CD8-positive, alpha-beta memory T cell (primary cell): ENCODE results near the gene NDUFAB1. TPM values are rescaled to one million over a fixed set of nuclear protein-coding genes. Genes with fewer than 3 reads are reported as not detected.

Experiments
- CTCF ChIA-PET: fragments of 350-600 bp; sonication (Branson Sonifier 250); formaldehyde crosslinking; loops from one replicate; lab custom pipeline; 2021; ENCODE audit warnings: antibody characterized with exemption; lab: Charles Lee
- POLR2A ChIA-PET: fragments of 350-600 bp; sonication (Branson Sonifier 250); formaldehyde crosslinking; loops from one replicate; lab custom pipeline; 2021; ENCODE audit warnings: antibody characterized with exemption; lab: Charles Lee
- DNase-seq, 5 donors: peaks; one replicate each; pipeline versions ENCODE4 v3.0.0 to v3.0.0-alpha.2; 2020 to 2022; ENCODE audit warnings: mixed read lengths in 1 of 5
- H3K27ac ChIP-seq: one replicate; pipeline ENCODE4 v1.7.0; 2013; ENCODE audit warnings: low read depth, mild to moderate bottlenecking, low read length, moderate library complexity
- H3K27me3 ChIP-seq: 2 replicates; pipeline ENCODE4 v1.7.0; 2013; ENCODE audit warnings: low read length, mild to moderate bottlenecking; ENCODE audit not compliant: insufficient read depth, poor library complexity, severe bottlenecking
- H3K36me3 ChIP-seq: 2 replicates; pipeline ENCODE4 v1.7.0; 2013; ENCODE audit warnings: mild to moderate bottlenecking, low read length, moderate library complexity; ENCODE audit not compliant: insufficient read depth
- H3K4me1 ChIP-seq: 2 replicates; pipeline ENCODE4 v1.7.0; 2013; ENCODE audit warnings: mild to moderate bottlenecking, low read length, moderate library complexity; ENCODE audit not compliant: insufficient read depth
- H3K4me3 ChIP-seq: 2 replicates; pipeline ENCODE4 v1.7.0; 2013; ENCODE audit warnings: mild to moderate bottlenecking, low read length
- H3K9me3 ChIP-seq: 2 replicates; pipeline ENCODE4 v1.7.0; 2013; ENCODE audit warnings: mild to moderate bottlenecking, low read length
- H3K27ac Mint-ChIP-seq, 8 donors: one replicate each; pipeline ENCODE4 v1.8.0; 2020 to 2021; ENCODE audit warnings: mixed read lengths in 8 of 8, mild to moderate bottlenecking in 6 of 8, inconsistent platforms in 3 of 8, moderate library complexity in 3 of 8
- H3K27me3 Mint-ChIP-seq, 2 donors: one replicate each; pipeline ENCODE4 v1.8.0; 2020 to 2021; ENCODE audit warnings: mixed read lengths in 2 of 2, mild to moderate bottlenecking in 1 of 2, moderate library complexity in 1 of 2
- H3K36me3 Mint-ChIP-seq, 3 donors: one replicate each; pipeline ENCODE4 v1.8.0; 2020 to 2021; ENCODE audit warnings: mixed read lengths in 3 of 3, inconsistent platforms in 1 of 3, mild to moderate bottlenecking in 1 of 3
- H3K4me1 Mint-ChIP-seq, 3 donors: one replicate each; pipeline ENCODE4 v1.8.0; 2020 to 2021; ENCODE audit warnings: mixed read lengths in 3 of 3, inconsistent platforms in 1 of 3, mild to moderate bottlenecking in 1 of 3
- H3K4me3 Mint-ChIP-seq, 7 donors: one replicate each; pipeline ENCODE4 v1.8.0; 2020 to 2021; ENCODE audit warnings: mixed read lengths in 7 of 7, mild to moderate bottlenecking in 6 of 7, moderate library complexity in 4 of 7, inconsistent platforms in 2 of 7
- H3K9me3 Mint-ChIP-seq, 5 donors: one replicate each; pipeline ENCODE4 v1.8.0; 2020 to 2022; ENCODE audit warnings: mixed read lengths in 5 of 5, mild to moderate bottlenecking in 3 of 5, moderate library complexity in 2 of 5, inconsistent platforms in 1 of 5
- polyA plus RNA-seq: library from polyadenylated mRNA; unstranded; fragments of 300-500 nt; fragmentation: Illumina TruSeq; gene quantifications from one replicate; pipeline ENCODE4 v1.2.3, GENCODE V29; 2021
- total RNA-seq, 2 experiments: library from RNA; stranded (reverse); gene quantifications; one replicate each; pipeline ENCODE4 v1.2.3, GENCODE V29; 2021

NDUFAB1 gene
- total and polyA plus RNA-seq, 3 experiments from 2014 or later: 163 to 217 (median 167) TPM

DNA sequence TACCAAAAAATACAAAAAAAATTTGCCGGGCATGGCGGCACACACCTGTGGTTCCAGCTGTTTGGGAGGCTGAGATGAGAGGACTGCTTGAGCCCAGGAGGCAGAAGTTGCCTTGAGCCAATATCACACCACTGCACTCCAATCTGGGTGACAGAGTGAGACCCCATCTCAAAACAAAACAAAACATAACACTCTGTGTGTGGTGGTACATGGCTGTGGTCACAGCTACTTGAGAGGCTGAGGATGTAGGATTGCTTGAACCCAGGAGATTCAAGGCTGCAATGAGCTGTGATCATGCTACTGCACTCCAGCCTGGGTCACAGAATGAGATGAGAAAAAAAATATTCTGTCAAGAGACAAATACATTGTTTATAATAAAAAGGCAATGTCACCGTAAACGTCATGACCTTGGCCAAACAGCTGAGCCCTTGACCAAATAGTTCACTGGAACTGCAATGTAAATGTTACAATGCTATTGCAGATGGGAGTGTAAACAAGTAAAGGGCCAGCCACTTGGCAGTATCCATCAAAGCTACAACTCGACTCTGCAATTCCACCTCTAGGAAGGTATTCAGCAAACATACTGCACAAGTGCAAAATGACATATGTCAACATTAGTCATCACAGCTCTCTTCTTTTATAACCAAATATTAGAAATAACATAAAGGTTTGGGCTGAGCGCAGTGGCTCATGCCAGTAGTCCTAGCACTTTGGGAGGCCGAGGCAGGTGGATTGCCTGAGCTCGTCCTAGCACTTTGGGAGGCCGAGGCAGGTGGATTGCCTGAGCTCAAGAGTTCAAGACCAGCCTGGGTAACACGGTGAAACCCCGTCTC is 55.9 kb downstream of the NDUFAB1 start:
- no peak overlapping the region for H3K4me3 Mint-ChIP-seq
- ChIA-PET POLR2A (no interaction called here), CTCF (interaction anchor here (0.6 to 1.4 kb wide), 5 partner anchors 14 to 67 kb away, joined by 3 to 4 read pairs (median 3); no protein-coding TSS in a partner anchor)
- H3K27ac ChIP-seq: no peak overlapping the region
- peaks cover 0 to 73% (median 3%) of the 10 kb centered on the region in 3 donors for H3K36me3 Mint-ChIP-seq
- no peaks in the 10 kb centered on the region for H3K27me3 Mint-ChIP-seq
- H3K27ac Mint-ChIP-seq: no peak overlapping the region
- H3K9me3 Mint-ChIP-seq: no peaks in the 10 kb centered on the region
- no peaks in the 10 kb centered on the region for H3K4me1 Mint-ChIP-seq
- H3K9me3 ChIP-seq: no peaks in the 10 kb centered on the region
- no peaks in the 10 kb centered on the region for H3K27me3 ChIP-seq
- no peak overlapping the region for H3K4me3 ChIP-seq
- no peak for DNase-seq
- peaks cover 10% of the 10 kb centered on the region for H3K36me3 ChIP-seq
- no peaks in the 10 kb centered on the region for H3K4me1 ChIP-seq

DNA sequence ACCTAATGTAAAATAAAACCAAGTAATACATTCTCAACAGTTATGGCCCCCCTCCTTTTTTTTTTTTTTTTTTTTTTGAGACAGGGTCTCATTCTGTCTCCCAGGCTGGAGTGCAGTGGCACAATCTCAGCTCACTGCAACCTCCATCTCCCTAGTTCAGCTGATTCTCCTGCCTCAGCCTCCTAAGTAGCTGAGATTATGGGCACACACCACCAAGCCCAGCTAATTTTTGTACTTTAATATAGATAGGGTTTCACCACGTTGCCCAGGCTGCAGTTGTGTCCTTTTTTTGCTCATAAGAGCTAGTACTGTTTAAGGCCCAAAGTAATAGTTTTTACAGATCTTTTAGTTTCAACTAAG is 57.2 kb downstream of the NDUFAB1 start:
- H3K4me1 ChIP-seq: no peaks in the 10 kb centered on the region
- no peaks in the 10 kb centered on the region for H3K9me3 ChIP-seq
- no peak overlapping the region for H3K4me3 ChIP-seq
- Mint-ChIP-seq H3K36me3 (peaks cover 0 to 75% (median 6%) of the 10 kb centered on the region in 3 donors), H3K9me3 (no peaks in the 10 kb centered on the region), H3K4me3 (no peak overlapping the region), H3K27me3 (no peaks in the 10 kb centered on the region), H3K4me1 (no peaks in the 10 kb centered on the region), H3K27ac (no peak overlapping the region)
- no peak for DNase-seq
- CTCF ChIA-PET: interaction anchor here (0.7 to 0.8 kb wide), 2 partner anchors 26 to 105 kb away, joined by 3 read pairs; no protein-coding TSS in a partner anchor
- H3K27ac ChIP-seq: peak overlapping the region; percentile 6
- H3K27me3 ChIP-seq: no peaks in the 10 kb centered on the region
- peaks cover 11% of the 10 kb centered on the region for H3K36me3 ChIP-seq
- POLR2A ChIA-PET: no interaction called here

DNA sequence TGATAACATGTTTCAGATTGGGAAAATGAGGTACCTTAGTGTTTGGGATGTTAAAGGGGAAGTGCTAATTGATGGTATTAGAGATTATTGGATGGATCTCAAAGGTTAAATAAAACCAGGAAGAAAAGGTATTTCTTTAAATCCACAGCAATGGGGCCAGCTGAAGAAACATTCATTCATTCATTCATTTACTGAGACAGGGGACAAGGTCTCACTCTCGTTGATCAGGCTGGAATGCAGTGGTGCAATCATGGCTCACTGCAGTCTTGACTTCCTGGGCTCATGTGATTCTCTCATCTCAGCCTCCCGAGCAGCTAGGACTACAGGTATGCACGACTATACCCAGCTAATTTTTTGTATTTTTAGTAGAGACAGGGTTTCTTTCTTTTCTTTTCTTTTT is 58.7 kb downstream of the NDUFAB1 start:
- peaks cover 0 to 78% (median 6%) of the 10 kb centered on the region in 3 donors for H3K36me3 Mint-ChIP-seq
- H3K4me1 Mint-ChIP-seq: no peaks in the 10 kb centered on the region
- H3K4me3 Mint-ChIP-seq: no peak overlapping the region

DNA sequence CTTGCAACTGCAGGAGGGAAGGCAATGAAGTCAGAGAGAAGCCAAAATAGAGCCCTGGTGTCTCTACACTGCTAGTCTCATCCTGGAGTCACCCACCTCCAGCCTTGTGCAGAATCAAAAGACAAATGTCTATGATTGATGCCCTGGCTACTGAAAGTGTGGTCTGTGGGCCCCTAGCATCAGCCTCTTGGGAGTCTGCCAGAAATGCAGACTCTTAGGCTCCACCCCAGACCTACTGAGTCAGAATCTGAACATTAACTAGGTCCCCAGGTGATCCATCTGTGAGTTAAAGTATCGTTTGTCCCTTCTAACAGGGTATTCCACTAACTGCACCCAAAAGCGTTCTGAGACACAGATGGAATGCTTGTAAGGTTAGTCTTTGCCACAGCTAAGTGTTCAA is 60.2 kb downstream of the NDUFAB1 start:
- CTCF ChIA-PET: no interaction called here
- no peak overlapping the region for H3K4me3 Mint-ChIP-seq

More for the DNA sequence above, 58.7 kb downstream of the NDUFAB1 start:
- Mint-ChIP-seq H3K27me3 (no peaks in the 10 kb centered on the region), H3K9me3 (no peaks in the 10 kb centered on the region), H3K27ac (peak overlapping the region in 2 of 8 donors; percentile 12 to 33)
- Histone ChIP-seq H3K27me3 (no peaks in the 10 kb centered on the region), H3K9me3 (no peaks in the 10 kb centered on the region), H3K27ac (no peak overlapping the region), H3K4me1 (no peaks in the 10 kb centered on the region), H3K36me3 (peaks cover 13% of the 10 kb centered on the region), H3K4me3 (no peak overlapping the region)
- no peak for DNase-seq
- ChIA-PET POLR2A (no interaction called here), CTCF (no interaction called here)

DNA sequence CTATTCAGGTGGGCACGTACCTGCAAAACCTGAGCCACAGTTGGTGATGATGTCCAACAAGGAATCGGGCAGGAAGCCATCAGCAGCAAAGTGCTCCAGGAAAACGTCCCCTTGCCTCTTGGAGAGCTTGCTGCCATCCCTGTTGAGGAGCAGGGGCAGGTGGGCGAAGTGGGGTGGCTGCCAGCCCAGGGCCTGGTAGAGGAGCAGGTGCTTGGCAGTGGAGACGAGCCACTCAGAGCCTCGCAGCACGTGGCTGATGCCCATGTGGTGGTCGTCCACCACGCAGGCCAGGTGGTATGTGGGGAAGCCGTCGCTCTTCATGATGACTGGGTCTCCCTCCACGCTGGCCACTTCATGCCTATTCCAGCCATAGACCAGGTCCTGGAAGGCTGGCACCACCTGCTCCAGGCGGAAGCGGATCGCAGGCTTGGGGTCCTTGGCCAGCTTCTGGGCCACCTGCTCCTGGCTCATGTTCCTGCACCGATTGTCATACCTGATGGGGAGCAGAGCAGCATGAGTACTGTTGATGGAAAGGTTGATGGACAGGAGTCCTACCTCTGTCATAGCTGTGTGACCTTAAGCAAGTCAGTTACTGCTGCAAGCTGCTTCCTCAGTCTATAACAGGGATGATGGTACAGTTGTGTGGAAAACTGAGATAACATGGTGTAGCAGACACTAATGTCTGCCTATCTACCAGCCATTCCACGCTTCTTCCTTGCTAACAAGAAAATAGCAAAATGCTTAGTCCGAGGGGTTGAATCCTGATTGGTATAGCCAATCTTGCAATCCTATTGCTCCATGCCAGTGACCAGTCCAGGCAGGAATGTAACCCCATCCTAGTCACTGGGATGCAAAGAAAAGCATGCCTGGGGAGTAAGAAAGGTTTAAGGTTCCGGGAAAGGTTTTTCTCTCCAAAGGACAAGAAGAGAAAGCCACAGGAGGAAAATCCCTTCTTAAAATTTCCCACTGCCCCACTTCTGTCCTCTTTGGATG is 61.0 kb downstream of the NDUFAB1 start:
- Mint-ChIP-seq H3K27me3 (no peaks in the 10 kb centered on the region), H3K27ac (peak overlapping the region in 1 of 8 donors; percentile 69), H3K9me3 (no peaks in the 10 kb centered on the region), H3K4me1 (no peaks in the 10 kb centered on the region), H3K4me3 (no peak overlapping the region), H3K36me3 (peaks cover 0 to 82% (median 6%) of the 10 kb centered on the region in 3 donors)
- Histone ChIP-seq H3K36me3 (peaks cover 20% of the 10 kb centered on the region), H3K4me3 (no peak overlapping the region), H3K9me3 (no peaks in the 10 kb centered on the region), H3K4me1 (no peaks in the 10 kb centered on the region), H3K27me3 (no peaks in the 10 kb centered on the region), H3K27ac (no peak overlapping the region)
- DNase-seq: no peak
- ChIA-PET POLR2A (no interaction called here), CTCF (interaction anchor here (1.7 kb wide), 1 partner anchor 10 kb away, joined by 5 read pairs; no protein-coding TSS in a partner anchor)

More for the DNA sequence above, 60.2 kb downstream of the NDUFAB1 start:
- Histone ChIP-seq H3K36me3 (peaks cover 20% of the 10 kb centered on the region), H3K27me3 (no peaks in the 10 kb centered on the region), H3K27ac (no peak overlapping the region), H3K4me3 (no peak overlapping the region), H3K4me1 (no peaks in the 10 kb centered on the region), H3K9me3 (no peaks in the 10 kb centered on the region)
- H3K27ac Mint-ChIP-seq: peak overlapping the region in 1 of 8 donors; percentile 69
- POLR2A ChIA-PET: interaction anchor here (0.7 kb wide), 1 partner anchor 74 kb away, joined by 13 read pairs; no protein-coding TSS in a partner anchor
- H3K27me3 Mint-ChIP-seq: no peaks in the 10 kb centered on the region
- H3K36me3 Mint-ChIP-seq: peaks cover 0 to 84% (median 6%) of the 10 kb centered on the region in 3 donors
- no peak for DNase-seq
- H3K4me1 Mint-ChIP-seq: no peaks in the 10 kb centered on the region
- H3K9me3 Mint-ChIP-seq: no peaks in the 10 kb centered on the region

DNA sequence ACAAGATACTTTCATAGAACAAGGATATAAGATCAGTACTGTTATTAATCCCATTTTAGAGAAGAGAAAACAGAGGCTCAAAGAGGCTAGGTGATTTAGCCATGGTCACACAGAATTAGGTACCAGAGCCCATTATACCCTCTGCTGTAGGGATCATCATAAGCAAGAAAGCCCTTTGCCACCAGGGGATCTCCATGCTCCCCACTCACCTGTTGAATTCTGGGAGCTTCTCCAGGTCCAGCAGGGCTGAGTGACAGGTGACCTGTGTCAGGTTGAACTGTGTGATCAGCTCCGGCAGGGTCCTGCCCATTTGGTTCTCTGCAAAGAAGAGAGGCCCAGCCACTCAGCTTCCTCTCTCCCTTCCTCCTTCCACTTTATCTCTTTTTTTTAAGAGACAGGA is 63.7 kb downstream of the NDUFAB1 start:
- DNase-seq: no peak
- no peak overlapping the region for H3K4me3 Mint-ChIP-seq
- Histone ChIP-seq H3K4me3 (no peak overlapping the region), H3K27ac (no peak overlapping the region), H3K36me3 (peaks cover 20% of the 10 kb centered on the region), H3K27me3 (no peaks in the 10 kb centered on the region), H3K9me3 (no peaks in the 10 kb centered on the region), H3K4me1 (no peaks in the 10 kb centered on the region)
- no peaks in the 10 kb centered on the region for H3K27me3 Mint-ChIP-seq
- POLR2A ChIA-PET: no interaction called here
- H3K36me3 Mint-ChIP-seq: peaks cover 0 to 84% (median 6%) of the 10 kb centered on the region in 3 donors
- H3K27ac Mint-ChIP-seq: no peak overlapping the region
- no peaks in the 10 kb centered on the region for H3K9me3 Mint-ChIP-seq
- H3K4me1 Mint-ChIP-seq: no peaks in the 10 kb centered on the region
- CTCF ChIA-PET: no interaction called here
